GM12878 (cell line): ENCODE data around the gene CTBS. TPM values are rescaled to one million over a fixed set of nuclear protein-coding genes. Genes with fewer than 3 reads are reported as not detected.

Experiments
- BCL11A ChIP-seq: IDR thresholded peaks from 2 replicates; pipeline ENCODE4 v1.6.1; 2011; ENCODE audit warnings: low read depth, low read length
- BHLHE40 ChIP-seq, 2 experiments: fragments of 450-650 bp in 1 of 2; IDR thresholded peaks; 2 replicates each; pipeline ENCODE4 v1.6.1; 2011 to 2017; ENCODE audit warnings: low read depth in 2 of 2, borderline replicate concordance in 1 of 2, improper control_type of control experiment in 1 of 2, low read length in 1 of 2, mild to moderate bottlenecking in 1 of 2
- CREB1 ChIP-seq: IDR thresholded peaks from 2 replicates; pipeline ENCODE4 v1.6.1; 2012; ENCODE audit warnings: low read depth, mild to moderate bottlenecking, inconsistent platforms
- EP300 ChIP-seq, 2 experiments: fragments of 150-350 bp in 1 of 2; IDR thresholded peaks; 2 replicates each; pipeline ENCODE4 v1.6.1; 2011 to 2012; ENCODE audit warnings: low read depth in 2 of 2, low read length in 2 of 2, borderline replicate concordance in 1 of 2, improper control_type of control experiment in 1 of 2, inconsistent platforms in 1 of 2; ENCODE audit not compliant: control insufficient read depth in 1 of 2
- ESRRA ChIP-seq: IDR thresholded peaks from 2 replicates; pipeline ENCODE4 v1.6.1; 2012; ENCODE audit warnings: mild to moderate bottlenecking, low read length, improper control_type of control experiment
- ETV6 ChIP-seq, 2 experiments: fragments of 450-650 bp in 1 of 2; IDR thresholded peaks in 1 of 2; conservative IDR thresholded peaks in 1 of 2; 2 replicates each; pipeline ENCODE4 v1.6.1; 2014; ENCODE audit warnings: antibody characterized with exemption in 1 of 2, borderline replicate concordance in 1 of 2, low read depth in 1 of 2, mild to moderate bottlenecking in 1 of 2, moderate library complexity in 1 of 2
- IKZF1 ChIP-seq: fragments of 450-650 bp; conservative IDR thresholded peaks from 2 replicates; pipeline ENCODE4 v1.6.1; 2017; ENCODE audit warnings: antibody characterized with exemption, mild to moderate bottlenecking
- NFYA ChIP-seq: IDR thresholded peaks from 2 replicates; pipeline ENCODE4 v1.6.1; 2011; ENCODE audit warnings: low read depth, mild to moderate bottlenecking, low read length, improper control_type of control experiment, borderline replicate concordance
- NFYB ChIP-seq: IDR thresholded peaks from 2 replicates; pipeline ENCODE4 v1.6.1; 2011; ENCODE audit warnings: low read depth, mild to moderate bottlenecking, low read length, improper control_type of control experiment, moderate library complexity; ENCODE audit not compliant: insufficient read depth
- PML ChIP-seq: IDR thresholded peaks from 2 replicates; pipeline ENCODE4 v1.6.1; 2012; ENCODE audit warnings: low read length, inconsistent platforms
- POLR2A ChIP-seq: IDR thresholded peaks from 2 replicates; pipeline ENCODE4 v1.6.1; 2011; ENCODE audit warnings: low read depth, mild to moderate bottlenecking, low read length
- RB1 ChIP-seq: fragments of 450-650 bp; formaldehyde crosslinking; IDR thresholded peaks from 2 replicates; pipeline ENCODE4 v1.6.1; 2017; ENCODE audit warnings: mild to moderate bottlenecking, borderline replicate concordance
- ZNF217 ChIP-seq: fragments of 450-650 bp; IDR thresholded peaks from 2 replicates; pipeline ENCODE4 v1.6.1; 2017; ENCODE audit warnings: antibody characterized with exemption, mild to moderate bottlenecking
- ZNF24 ChIP-seq: fragments of 450-650 bp; IDR thresholded peaks from 2 replicates; pipeline ENCODE4 v1.6.1; 2017; ENCODE audit warnings: antibody characterized with exemption, mild to moderate bottlenecking
- ZNF384 ChIP-seq: IDR thresholded peaks from 2 replicates; pipeline ENCODE4 v1.6.1; 2012; ENCODE audit warnings: low read depth, mild to moderate bottlenecking, low read length, improper control_type of control experiment, borderline replicate concordance
- polyA plus RNA-seq, 11 experiments: library from polyadenylated mRNA; depleted of rRNA in 4 of 11; unstranded in 6 of 11; stranded (reverse) in 5 of 11; fragments of >200 nt; fragmentation: Nextera tagmentation in 4 of 11; fragmentation: Illumina TruSeq in 1 of 11; extraction: Ambion mirVana in 4 of 11; extraction: Trizol in 1 of 11; gene quantifications; 1 replicate in 1 of 11; 2 replicates in 10 of 11; pipeline versions ENCODE4 v1.2.1 to v1.2.3, GENCODE V29; 2011 to 2016; ENCODE audit warnings: inconsistent platforms in 2 of 11, missing spikeins in 2 of 11, low read depth in 1 of 11
- total RNA-seq, 4 experiments: library from RNA; depleted of rRNA in 3 of 4; stranded (reverse); fragments of >200 nt in 3 of 4; fragmentation: Illumina TruSeq in 1 of 4; extraction: Trizol in 1 of 4; gene quantifications; 2 replicates each; pipeline versions ENCODE4 v1.2.1 to v1.2.3, GENCODE V29; 2013 to 2021
- TF ChIP-seq, protein P1 (sequence below): IDR thresholded peaks from 2 replicates; pipeline ENCODE4 v1.6.1; 2012; ENCODE audit warnings: low read depth, low read length, improper control_type of control experiment
- TF ChIP-seq, protein P2 (sequence below): IDR thresholded peaks from 2 replicates; pipeline ENCODE4 v1.6.1; 2012; ENCODE audit warnings: low read depth, low read length, improper control_type of control experiment
- TF ChIP-seq, protein P3 (sequence below): fragments of 450-650 bp; IDR thresholded peaks from 2 replicates; pipeline ENCODE4 v1.6.1; 2014; ENCODE audit warnings: mild to moderate bottlenecking
- TF ChIP-seq, protein P4 (sequence below): fragments of 450-650 bp; IDR thresholded peaks from 2 replicates; pipeline ENCODE4 v1.6.1; 2017; ENCODE audit warnings: mild to moderate bottlenecking, moderate library complexity
- TF ChIP-seq, protein P5 (sequence below): IDR thresholded peaks from 2 replicates; pipeline ENCODE4 v1.6.1; 2011; ENCODE audit warnings: low read depth, mild to moderate bottlenecking, low read length, moderate library complexity, borderline replicate concordance; ENCODE audit errors: extremely low read depth

The CTBS gene
- total and polyA plus RNA-seq, 10 of the 15 experiments (the other 5 are each of a cell fraction or from before 2014, with no cell fraction given) = 4.3 to 21.2 (median 12.3) TPM

DNA sequence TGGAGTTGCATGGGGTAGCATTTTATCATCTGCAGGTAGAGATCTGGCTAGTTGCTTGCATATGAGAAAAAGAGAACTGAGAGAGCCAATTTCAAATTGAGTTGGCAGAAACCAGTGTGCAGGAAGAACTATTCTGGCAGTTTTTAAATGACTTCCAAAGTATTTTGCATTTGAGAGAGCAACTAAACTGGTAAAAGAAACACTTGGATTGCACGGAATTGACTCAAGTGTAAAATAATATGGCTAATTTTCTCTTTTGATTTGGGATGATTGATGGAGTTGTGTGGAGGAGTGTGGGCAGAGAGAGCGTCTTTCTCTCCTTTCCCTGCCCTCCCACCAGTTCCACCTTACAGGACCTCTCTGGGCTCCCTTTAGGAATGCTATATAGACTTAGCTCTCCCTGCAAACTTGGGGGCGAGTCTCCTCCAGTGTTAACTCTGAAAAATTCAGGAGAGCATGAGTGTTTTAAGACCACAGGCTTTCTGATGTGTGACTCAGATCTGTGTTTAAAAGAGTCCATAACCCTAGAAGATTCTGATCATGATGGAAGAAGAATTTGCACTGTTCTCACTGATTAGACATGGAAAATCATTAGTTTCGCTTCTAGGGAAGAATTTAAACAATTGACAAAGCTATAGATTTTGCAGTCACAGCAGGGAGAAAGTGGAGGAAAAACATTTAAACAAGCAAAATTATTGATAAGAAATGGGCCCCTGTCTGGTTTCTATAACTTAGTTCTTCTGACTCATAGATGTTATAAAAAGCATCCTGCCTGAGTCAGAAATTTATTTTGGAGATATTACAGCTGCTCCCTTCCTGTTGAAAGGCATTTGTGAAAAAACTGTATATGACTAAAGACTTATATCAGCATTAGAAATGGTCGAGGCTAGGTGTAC, 24.9 kb upstream of the CTBS start (continued):
- TF ChIP-seq EP300 (IDR thresholded peaks at IDR 0.05; ENCODE audit: borderline replicate concordance in 1 of 2, control insufficient read depth in 1 of 2, low read depth in 2 of 2, low read length in 2 of 2) (peak in 1 of 2 experiments; percentile 15; a peak in 1 of 4 replicates), NFYB (no peak), ZNF384 (no peak), IKZF1 (peak; percentile 57; the same call in 1 of the 2 replicates), BCL11A (peak; percentile 68), ZNF24 (no peak), CREB1 (peak; percentile 26; the same call in 1 of the 2 replicates), RB1 (no peak), BHLHE40 (IDR thresholded peaks at IDR 0.05; ENCODE audit: borderline replicate concordance in 1 of 2, low read depth in 2 of 2, low read length in 1 of 2) (0 out of 4 replicates have a peak, but pooled peaks of 1 of the 2 experiments have one; percentile 14), POLR2A (no peak), ETV6 (conservative IDR thresholded peaks at IDR 0.05 in 1 of 2, IDR thresholded peaks at IDR 0.05 in 1 of 2; ENCODE audit: borderline replicate concordance in 1 of 2, low read depth in 1 of 2) (peak in 1 of 2 experiments; percentile 60; a peak in 1 of 4 replicates), NFYA (no peak), PML (peak; percentile 17; the same call in 1 of the 2 replicates), ZNF217 (0 out of 2 replicates have a peak, but pooled peaks have one; percentile 47), ESRRA (no peak)
- TF ChIP-seq, protein P1, sequence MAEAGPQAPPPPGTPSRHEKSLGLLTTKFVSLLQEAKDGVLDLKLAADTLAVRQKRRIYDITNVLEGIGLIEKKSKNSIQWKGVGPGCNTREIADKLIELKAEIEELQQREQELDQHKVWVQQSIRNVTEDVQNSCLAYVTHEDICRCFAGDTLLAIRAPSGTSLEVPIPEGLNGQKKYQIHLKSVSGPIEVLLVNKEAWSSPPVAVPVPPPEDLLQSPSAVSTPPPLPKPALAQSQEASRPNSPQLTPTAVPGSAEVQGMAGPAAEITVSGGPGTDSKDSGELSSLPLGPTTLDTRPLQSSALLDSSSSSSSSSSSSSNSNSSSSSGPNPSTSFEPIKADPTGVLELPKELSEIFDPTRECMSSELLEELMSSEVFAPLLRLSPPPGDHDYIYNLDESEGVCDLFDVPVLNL = no peak
- TF ChIP-seq, protein P2, sequence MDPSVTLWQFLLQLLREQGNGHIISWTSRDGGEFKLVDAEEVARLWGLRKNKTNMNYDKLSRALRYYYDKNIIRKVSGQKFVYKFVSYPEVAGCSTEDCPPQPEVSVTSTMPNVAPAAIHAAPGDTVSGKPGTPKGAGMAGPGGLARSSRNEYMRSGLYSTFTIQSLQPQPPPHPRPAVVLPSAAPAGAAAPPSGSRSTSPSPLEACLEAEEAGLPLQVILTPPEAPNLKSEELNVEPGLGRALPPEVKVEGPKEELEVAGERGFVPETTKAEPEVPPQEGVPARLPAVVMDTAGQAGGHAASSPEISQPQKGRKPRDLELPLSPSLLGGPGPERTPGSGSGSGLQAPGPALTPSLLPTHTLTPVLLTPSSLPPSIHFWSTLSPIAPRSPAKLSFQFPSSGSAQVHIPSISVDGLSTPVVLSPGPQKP = no peak
- TF ChIP-seq, protein P3, sequence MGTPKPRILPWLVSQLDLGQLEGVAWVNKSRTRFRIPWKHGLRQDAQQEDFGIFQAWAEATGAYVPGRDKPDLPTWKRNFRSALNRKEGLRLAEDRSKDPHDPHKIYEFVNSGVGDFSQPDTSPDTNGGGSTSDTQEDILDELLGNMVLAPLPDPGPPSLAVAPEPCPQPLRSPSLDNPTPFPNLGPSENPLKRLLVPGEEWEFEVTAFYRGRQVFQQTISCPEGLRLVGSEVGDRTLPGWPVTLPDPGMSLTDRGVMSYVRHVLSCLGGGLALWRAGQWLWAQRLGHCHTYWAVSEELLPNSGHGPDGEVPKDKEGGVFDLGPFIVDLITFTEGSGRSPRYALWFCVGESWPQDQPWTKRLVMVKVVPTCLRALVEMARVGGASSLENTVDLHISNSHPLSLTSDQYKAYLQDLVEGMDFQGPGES = no peak
- TF ChIP-seq, protein P4, sequence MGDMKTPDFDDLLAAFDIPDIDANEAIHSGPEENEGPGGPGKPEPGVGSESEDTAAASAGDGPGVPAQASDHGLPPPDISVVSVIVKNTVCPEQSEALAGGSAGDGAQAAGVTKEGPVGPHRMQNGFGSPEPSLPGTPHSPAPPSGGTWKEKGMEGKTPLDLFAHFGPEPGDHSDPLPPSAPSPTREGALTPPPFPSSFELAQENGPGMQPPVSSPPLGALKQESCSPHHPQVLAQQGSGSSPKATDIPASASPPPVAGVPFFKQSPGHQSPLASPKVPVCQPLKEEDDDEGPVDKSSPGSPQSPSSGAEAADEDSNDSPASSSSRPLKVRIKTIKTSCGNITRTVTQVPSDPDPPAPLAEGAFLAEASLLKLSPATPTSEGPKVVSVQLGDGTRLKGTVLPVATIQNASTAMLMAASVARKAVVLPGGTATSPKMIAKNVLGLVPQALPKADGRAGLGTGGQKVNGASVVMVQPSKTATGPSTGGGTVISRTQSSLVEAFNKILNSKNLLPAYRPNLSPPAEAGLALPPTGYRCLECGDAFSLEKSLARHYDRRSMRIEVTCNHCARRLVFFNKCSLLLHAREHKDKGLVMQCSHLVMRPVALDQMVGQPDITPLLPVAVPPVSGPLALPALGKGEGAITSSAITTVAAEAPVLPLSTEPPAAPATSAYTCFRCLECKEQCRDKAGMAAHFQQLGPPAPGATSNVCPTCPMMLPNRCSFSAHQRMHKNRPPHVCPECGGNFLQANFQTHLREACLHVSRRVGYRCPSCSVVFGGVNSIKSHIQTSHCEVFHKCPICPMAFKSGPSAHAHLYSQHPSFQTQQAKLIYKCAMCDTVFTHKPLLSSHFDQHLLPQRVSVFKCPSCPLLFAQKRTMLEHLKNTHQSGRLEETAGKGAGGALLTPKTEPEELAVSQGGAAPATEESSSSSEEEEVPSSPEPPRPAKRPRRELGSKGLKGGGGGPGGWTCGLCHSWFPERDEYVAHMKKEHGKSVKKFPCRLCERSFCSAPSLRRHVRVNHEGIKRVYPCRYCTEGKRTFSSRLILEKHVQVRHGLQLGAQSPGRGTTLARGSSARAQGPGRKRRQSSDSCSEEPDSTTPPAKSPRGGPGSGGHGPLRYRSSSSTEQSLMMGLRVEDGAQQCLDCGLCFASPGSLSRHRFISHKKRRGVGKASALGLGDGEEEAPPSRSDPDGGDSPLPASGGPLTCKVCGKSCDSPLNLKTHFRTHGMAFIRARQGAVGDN = no peak
- TF ChIP-seq, protein P5, sequence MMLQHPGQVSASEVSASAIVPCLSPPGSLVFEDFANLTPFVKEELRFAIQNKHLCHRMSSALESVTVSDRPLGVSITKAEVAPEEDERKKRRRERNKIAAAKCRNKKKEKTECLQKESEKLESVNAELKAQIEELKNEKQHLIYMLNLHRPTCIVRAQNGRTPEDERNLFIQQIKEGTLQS = no peak
